SK-N-SH treated with all-trans-retinoic acid at 6 μM for 48 hours (cell line): ENCODE results near the gene TSN.

Source experiments
- ATAC-seq: fragments of 200-7000 bp; cut with Tn5 transposase; 3 replicates; pipeline ENCODE4 v1.9.1; 2020; ENCODE audit warnings: mild to moderate bottlenecking, moderate library complexity
- ARNTL ChIP-seq: fragments of 450-650 bp; formaldehyde crosslinking; IDR thresholded peaks from 2 replicates; pipeline ENCODE4 v1.5.0; 2020; ENCODE audit warnings: low read depth, mild to moderate bottlenecking, moderate library complexity, borderline replicate concordance
- CREB5 ChIP-seq: fragments of 250-450 bp; sonication (Bioruptor Pico); IDR thresholded peaks from 2 replicates; pipeline ENCODE4 v1.5.1; 2020; ENCODE audit warnings: low read depth, mild to moderate bottlenecking, moderate library complexity
- CSDC2 ChIP-seq: fragments of 250-450 bp; sonication (Bioruptor Pico); IDR thresholded peaks from 2 replicates; pipeline ENCODE4 v1.5.0; 2020; ENCODE audit warnings: mild to moderate bottlenecking, moderate library complexity
- CSRNP3 ChIP-seq: fragments of 250-450 bp; sonication (Bioruptor Pico); IDR thresholded peaks from 2 replicates; pipeline ENCODE4 v1.5.1; 2021; ENCODE audit warnings: mild to moderate bottlenecking, moderate library complexity
- ESRRG ChIP-seq: fragments of 250-450 bp; sonication (Bioruptor Pico); IDR thresholded peaks from 2 replicates; pipeline ENCODE4 v1.6.1; 2021; ENCODE audit warnings: mild to moderate bottlenecking
- GLIS3 ChIP-seq: fragments of 250-450 bp; sonication (Bioruptor Pico); IDR thresholded peaks from 2 replicates; pipeline ENCODE4 v1.5.0; 2020; ENCODE audit warnings: mild to moderate bottlenecking, moderate library complexity
- ISL1 ChIP-seq: fragments of 250-450 bp; sonication (Bioruptor Pico); IDR thresholded peaks from 2 replicates; pipeline ENCODE4 v2.1.2; 2022; ENCODE audit warnings: mild to moderate bottlenecking, moderate library complexity
- OSR1 ChIP-seq: fragments of 250-450 bp; sonication (Bioruptor Pico); IDR thresholded peaks from 2 replicates; pipeline ENCODE4 v1.8.0; 2022; ENCODE audit warnings: moderate library complexity, mild to moderate bottlenecking, inconsistent platforms
- PATZ1 ChIP-seq: fragments of 250-450 bp; sonication (Bioruptor Pico); IDR thresholded peaks from 2 replicates; pipeline ENCODE4 v1.8.0; 2020; ENCODE audit warnings: mild to moderate bottlenecking, moderate library complexity, borderline replicate concordance
- POU6F1 ChIP-seq: fragments of 250-450 bp; sonication (Bioruptor Pico); IDR thresholded peaks from 2 replicates; pipeline ENCODE4 v1.8.0; 2021; ENCODE audit warnings: low read depth, mild to moderate bottlenecking, moderate library complexity, borderline replicate concordance
- PPARA ChIP-seq: fragments of 250-450 bp; sonication (Bioruptor Pico); IDR thresholded peaks from 2 replicates; pipeline ENCODE4 v1.5.0; 2020; ENCODE audit warnings: mild to moderate bottlenecking, borderline replicate concordance
- RARB ChIP-seq: fragments of 250-450 bp; sonication (Bioruptor Pico); IDR thresholded peaks from 2 replicates; pipeline ENCODE4 v1.8.0; 2021; ENCODE audit warnings: mild to moderate bottlenecking, moderate library complexity
- SNAI2 ChIP-seq: fragments of 250-450 bp; sonication (Bioruptor Pico); IDR thresholded peaks from 2 replicates; pipeline ENCODE4 v1.5.0; 2020; ENCODE audit warnings: mild to moderate bottlenecking, moderate library complexity
- TCF4 ChIP-seq: fragments of 250-450 bp; sonication (Bioruptor Pico); IDR thresholded peaks from 2 replicates; pipeline ENCODE4 v1.8.0; 2021; ENCODE audit warnings: mild to moderate bottlenecking, moderate library complexity, borderline replicate concordance
- TOX ChIP-seq: fragments of 250-450 bp; sonication (Bioruptor Pico); IDR thresholded peaks from 2 replicates; pipeline ENCODE4 v1.8.0; 2021; ENCODE audit warnings: mild to moderate bottlenecking, moderate library complexity, borderline replicate concordance
- ZC3H10 ChIP-seq: fragments of 250-450 bp; sonication (Bioruptor Pico); IDR thresholded peaks from 2 replicates; pipeline ENCODE4 v1.5.1; 2021; ENCODE audit warnings: mild to moderate bottlenecking, moderate library complexity
- ZFP3 ChIP-seq: fragments of 250-450 bp; sonication (Bioruptor Pico); IDR thresholded peaks from 2 replicates; pipeline ENCODE4 v1.5.0; 2020; ENCODE audit warnings: mild to moderate bottlenecking, moderate library complexity
- ZNF565 ChIP-seq: fragments of 450-650 bp; formaldehyde crosslinking; conservative IDR thresholded peaks from 2 replicates; pipeline ENCODE4 v1.5.0; 2020; ENCODE audit warnings: low read depth, mild to moderate bottlenecking, moderate library complexity
- ZNF8 ChIP-seq: fragments of 450-650 bp; formaldehyde crosslinking; IDR thresholded peaks from 2 replicates; pipeline ENCODE4 v1.5.0; 2020; ENCODE audit warnings: mild to moderate bottlenecking, moderate library complexity

Gene TSN

GRCh38 chr2:121790276-121790956, 35.0 kb downstream of the TSN start:
- peak; percentile 81 for ATAC-seq
- TF ChIP-seq GLIS3 (CRISPR knock-in tag), result no peak

GRCh38 chr2:121791290-121791689, 35.8 kb downstream of the TSN start:
- no peak for ATAC-seq
- TF ChIP-seq ZFP3 (CRISPR knock-in tag), result no peak
- TF ChIP-seq ZNF8 (CRISPR knock-in tag), result no peak
- TF ChIP-seq POU6F1 (CRISPR knock-in tag), result no peak
- no peak for TF ChIP-seq ISL1 (CRISPR knock-in tag)
- no peak for TF ChIP-seq CSRNP3 (CRISPR knock-in tag)
- no peak for TF ChIP-seq ZC3H10 (CRISPR knock-in tag)
- TF ChIP-seq ZNF565 (CRISPR knock-in tag), result no peak
- TF ChIP-seq PATZ1 (CRISPR knock-in tag), result no peak
- TF ChIP-seq OSR1, result no peak
- TF ChIP-seq PPARA, result no peak
- TF ChIP-seq ESRRG (CRISPR knock-in tag), result no peak
- no peak for TF ChIP-seq CREB5
- no peak for TF ChIP-seq CSDC2
- TF ChIP-seq SNAI2 (CRISPR knock-in tag), result no peak
- TF ChIP-seq TCF4 (CRISPR knock-in tag), result no peak

- no peak for TF ChIP-seq ZNF565 (CRISPR knock-in tag)
- no peak for TF ChIP-seq ZFP3 (CRISPR knock-in tag)
- TF ChIP-seq TCF4 (CRISPR knock-in tag), result no peak
- TF ChIP-seq ZNF8 (CRISPR knock-in tag), result no peak
- TF ChIP-seq CSRNP3 (CRISPR knock-in tag), result no peak
- TF ChIP-seq RARB (CRISPR knock-in tag), result no peak
- no peak for TF ChIP-seq POU6F1 (CRISPR knock-in tag)
- TF ChIP-seq, all 23 proteins: peak for 0
- ATAC-seq, result no peak
Observed at GRCh38 chr2:121791801-121792221, 36.4 kb downstream of the TSN start.

- no peak for ATAC-seq
- TF ChIP-seq CREB5 (no peak), ARNTL (no peak), ZNF8 (CRISPR knock-in tag) (no peak), TOX (CRISPR knock-in tag) (no peak), GLIS3 (CRISPR knock-in tag) (no peak), SNAI2 (CRISPR knock-in tag) (no peak), ZFP3 (CRISPR knock-in tag) (no peak), PPARA (no peak), ESRRG (CRISPR knock-in tag) (no peak)
Observed at GRCh38 chr2:121793816-121794215, 38.4 kb downstream of the TSN start.
